ENCODE data around the gene TFIP11.

Gene TFIP11
- 91.2 to 149 reads per million in 2 donors for total RNA-seq

DNA sequence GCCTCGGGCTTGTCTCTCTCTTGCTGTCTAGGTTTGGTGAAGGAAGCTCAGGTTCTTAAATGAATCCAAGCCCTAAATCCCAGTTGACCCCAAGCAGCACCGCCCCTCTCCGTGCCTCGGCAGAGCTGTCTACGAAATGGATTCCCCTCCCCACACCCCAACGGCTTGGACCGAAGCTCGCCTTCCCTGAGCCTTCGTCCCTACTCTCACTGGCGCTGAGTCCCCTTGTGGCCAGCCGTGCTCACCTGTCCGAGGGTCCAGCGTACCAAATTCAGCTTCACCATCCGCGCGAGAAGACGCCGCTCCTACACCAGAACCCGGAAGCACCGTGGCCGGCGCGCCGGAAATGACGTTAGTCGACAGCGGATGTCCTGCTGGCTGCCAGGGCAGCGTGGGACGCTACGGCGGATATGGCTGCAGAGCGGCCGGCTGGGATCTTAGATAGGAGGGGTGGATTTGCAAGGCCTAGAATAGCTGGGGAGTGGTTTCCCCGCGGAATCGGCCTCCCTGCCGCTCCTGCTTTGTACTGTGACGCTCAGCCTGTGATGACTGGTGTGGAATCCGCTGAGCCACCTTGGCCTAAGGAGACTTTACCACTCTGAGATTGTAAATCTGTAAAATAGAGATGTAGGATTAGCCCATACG, at the start of gene TFIP11:
Gene TFIP11, minus strand, starts transcription at position 325 of the 645 bp plus-strand sequence. CDS start 2,201 bp downstream, outside the sequence.
- peak; percentile 76 to 93 (median 86) for DNase-seq

DNA sequence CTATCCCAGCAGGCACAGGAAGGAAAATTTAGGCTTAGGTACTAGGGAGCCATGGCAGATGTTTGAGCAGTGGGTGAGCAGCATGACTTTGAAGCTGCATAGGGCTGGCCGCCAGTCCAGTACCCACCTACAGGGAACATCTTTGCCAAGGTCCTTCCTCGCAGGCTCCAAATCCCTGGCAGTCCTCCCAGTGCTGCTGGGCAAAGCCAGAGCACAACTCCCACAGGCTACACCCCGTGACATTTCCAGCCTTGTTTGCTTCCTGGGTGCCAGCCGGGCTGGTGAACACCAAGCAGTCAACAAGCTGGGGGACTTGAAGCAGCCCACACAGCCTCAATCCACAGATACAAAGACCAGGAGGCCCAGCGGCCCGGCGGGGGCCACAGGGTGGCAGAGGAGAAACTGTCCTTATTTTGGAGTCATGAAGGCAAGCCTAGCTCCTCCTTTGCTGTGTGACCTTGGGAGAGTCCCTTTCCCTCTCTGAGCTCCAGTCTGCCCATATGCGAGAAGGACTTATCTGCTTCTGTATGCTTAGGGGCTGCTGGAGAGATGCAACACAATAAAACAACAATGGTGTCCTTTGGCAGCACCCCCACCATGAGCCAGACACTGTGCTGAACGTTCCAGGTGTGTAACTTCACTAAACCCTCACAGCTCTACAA, 49.6 kb upstream of the TFIP11 start:
- DNase-seq: no peak

DNA sequence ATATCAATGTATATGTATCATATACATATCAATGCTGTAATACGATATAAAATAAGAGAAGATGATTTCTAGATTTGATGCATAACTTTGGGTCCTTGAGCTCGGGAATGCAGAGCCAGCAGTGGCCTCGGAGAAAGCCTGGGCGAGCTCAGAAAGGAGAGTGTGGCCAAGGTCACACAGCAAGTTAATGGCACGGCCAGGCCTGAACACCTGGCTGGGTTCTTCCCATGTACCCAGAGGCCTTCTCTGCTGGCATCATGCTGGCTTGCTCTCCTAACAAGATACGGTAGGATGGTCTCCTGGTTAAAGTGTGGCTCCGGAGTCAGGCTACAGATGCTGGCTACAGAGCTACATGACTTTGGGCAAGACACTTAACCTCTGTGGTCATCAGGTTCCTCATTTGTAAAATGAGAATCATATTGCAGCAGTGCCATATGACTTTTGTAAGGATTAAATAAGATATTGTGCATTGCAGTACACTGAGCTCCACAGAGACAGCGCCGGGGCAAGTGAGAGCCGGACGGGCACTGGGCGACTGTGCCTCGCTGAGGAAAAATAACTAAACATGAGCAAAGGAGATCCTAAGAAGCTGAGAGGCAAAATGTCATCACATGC, 47.8 kb upstream of the TFIP11 start:
- DNase-seq: no peak

DNA sequence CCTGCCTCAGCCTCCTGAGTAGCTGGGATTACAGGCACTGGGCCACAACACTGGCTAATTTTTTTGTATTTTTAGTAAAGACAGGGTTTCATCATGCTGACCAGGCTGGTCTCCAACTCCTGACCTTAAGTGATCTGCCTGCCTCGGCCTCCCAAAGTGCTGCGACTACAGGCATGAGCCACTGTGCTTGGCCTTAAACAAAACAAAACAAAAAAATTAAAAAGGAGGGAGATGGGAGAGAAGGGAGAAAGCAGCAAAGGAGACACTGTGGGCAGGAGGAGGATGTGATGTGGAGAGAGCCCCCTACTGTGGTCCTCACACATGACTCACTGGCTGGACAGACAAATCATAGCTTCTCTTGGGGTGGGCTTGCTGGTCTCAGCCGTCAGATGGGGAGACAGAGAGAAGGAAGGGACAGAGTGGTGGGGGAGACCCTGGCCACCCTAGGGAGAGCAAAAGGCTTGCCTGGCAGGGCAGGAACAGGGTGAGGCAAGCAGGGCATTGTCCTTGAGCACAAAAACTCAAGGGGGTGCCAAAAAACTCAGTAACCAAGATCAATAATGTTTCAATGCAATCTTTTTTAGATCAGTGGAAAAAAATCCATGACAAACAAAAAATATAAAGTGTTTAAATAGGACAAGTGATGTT, 46.1 kb upstream of the TFIP11 start:
- no peak for DNase-seq

DNA sequence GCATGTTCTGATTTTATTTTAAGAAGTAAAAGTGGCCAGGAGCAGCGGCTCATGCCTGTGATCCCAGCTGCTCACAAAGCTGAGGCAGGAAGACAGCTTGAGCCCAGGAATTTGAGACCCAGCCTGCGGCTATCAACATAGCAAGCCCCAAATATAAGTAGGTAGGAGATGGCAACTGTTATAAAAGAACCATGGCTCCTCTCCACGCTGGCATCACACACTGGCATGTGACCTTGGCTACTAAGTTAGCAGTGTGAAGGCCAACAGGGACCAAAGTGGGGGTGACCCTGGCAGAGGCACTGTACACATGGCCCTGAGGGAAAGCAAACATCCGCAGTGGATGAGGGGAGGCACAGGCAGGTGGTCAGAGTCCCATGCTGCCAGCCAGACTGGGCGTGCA, 44.6 kb upstream of the TFIP11 start:
- DNase-seq: no peak

DNA sequence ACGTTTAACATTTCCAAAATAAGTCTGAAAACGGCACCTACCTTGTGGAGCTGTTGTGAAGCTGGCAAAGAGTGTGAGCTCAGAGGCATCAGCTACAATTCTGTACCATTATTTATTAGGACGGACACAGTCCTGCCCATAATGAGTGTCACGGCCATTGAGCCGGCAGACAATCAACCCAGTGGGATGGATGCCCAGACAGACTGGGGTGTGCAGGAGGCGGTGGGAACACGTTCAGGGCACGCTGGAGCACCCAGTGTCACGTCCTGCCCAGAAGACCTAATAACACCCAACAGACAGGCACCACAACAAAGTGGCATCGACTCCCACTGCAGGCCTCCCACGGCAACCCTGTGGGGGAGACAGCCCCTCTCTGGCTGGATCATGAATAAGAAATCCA, 43.2 kb upstream of the TFIP11 start:
- DNase-seq: no peak

DNA sequence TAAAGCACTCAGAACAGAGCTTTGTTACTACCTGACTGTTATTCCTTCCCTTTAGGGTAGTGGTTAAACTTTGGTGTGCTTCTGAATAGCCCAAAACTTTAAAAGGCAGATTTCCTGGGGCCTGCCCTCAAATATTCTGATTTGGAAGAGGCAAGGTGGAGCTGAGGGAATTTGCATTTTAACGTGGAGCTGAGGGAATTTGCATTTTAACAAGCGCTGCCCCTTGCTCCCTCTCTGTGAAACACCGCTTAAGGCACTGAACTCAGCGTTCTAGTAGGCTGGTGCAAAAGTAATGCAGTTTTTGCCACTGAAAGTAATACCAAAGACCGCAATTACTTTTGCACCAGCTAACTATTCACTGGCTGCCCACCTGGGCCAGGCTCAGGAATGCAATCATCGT, 42.7 kb upstream of the TFIP11 start:
- no peak for DNase-seq

DNA sequence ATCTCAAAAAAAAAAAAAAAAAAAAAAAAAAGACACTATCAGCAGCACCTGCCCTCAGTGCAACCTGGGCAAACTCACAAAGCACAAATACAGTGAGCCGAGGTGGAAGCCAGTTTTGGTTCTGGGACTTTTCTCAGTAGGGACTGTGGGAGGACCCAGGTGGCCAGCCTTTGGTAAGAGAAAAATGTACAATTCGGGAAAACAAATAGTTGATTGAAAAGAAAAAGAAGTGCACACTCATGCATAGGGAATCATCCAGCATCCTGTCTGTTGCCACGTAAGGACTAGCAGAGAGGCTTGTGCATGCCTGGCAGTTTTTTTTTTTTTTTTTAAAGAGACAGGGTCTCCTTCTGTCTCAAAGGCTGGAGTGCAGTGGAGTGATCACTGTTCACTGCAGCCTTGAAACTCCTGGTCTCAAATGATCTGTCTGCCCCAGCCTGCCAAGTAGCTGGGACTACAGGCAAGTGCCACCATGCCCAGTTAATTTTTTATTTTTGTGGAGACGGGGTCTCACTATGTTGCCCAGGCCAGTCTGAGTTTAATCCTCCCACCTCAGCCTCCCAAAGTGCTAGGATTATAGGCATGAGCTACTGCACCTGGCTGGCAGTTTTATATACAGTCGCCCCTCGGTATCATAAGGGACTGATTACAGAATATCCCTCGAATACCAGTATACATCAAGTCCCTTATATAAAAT, 40.9 kb upstream of the TFIP11 start:
- no peak for DNase-seq

DNA sequence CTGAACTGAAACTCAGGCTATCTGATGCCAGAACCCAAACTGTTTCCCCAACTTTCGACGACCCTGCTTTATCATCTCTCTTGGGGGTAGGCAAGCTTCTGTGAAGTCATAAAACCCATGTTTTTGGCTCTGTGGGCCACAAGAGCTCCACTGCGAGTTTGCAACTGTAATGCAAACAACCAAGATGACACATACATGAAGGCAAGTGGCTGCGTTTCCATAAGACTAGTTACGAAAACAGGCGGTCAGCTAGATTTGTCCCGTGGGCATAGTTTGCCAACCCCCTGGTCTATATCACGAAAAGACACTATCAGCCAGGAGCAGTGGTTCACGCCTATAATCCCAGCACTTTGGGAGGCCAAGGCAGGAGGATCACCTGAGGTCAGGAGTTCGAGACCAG, 40.2 kb upstream of the TFIP11 start:
- DNase-seq: no peak

DNA sequence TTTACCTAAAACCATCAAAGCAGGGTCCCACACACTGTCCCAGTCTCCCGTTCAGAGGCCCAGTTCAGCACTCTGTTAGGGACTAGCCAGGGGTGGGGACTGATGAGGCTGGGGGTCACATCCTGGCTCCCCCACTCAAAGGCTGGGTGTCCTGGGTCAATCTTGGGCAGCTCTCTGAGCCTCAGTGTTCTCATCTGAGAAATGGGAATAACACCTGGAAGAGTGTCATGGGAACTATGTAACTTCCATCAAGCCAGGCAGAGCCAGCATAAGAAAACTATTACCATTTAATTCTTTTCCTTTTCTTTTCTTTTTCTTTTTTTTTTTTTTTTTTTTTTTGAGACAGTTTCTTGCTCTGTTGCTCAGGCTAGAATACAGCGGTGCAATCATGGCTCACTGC, 39.3 kb upstream of the TFIP11 start:
- no peak for DNase-seq

DNA sequence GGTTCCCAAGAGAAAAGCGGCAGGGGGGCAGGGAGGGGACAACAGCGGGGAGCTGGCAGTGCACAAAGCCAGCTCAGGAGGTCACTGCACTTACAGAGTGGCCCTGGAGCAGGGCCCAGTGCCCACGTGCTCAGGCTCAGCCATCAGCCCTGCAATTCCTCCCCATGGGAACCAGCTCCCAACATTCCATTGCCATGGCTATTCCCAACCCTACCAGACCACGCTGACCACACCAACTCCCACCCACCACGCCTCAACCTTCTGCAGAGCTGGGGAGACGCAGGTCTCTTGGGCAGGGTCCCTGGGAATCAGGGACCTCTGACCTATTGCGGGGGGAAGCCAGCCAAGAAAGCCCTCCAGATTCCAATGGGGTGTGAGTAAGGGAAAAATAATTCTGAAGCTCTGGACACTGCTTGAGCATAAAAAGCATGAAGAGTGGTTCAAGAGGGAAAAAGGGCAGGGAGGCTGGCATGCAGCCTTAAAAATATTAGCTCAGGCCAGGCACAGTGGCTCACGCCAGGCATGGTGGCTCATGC, 38.3 kb upstream of the TFIP11 start:
- no peak for DNase-seq

DNA sequence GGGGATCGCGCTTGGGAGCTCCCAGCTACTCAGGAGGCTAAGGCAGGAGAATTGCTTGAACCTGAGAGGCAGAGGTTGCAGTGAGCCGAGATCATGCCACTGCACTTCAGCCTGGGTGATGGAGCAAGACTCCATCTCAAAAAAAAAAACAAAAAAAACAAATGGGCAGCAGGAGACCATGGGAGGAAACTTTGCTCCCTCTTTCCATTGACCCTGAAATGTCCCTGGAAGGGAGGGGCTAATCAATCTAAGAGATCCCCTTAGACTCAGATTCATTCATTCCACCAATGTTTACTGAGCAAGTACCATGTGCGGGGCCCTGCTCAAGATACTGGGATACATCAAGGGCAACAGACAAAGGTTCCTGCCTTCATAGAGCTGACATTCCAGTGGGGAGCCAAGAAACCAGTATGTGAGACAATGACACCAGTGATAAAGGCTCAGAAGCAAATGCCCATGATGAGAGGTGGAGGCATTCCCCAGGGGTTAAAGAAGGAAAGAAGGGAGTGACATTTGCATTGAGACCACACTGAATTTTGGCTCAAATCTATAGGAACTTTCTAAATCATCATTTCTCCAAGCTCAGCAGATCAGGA, 37.7 kb upstream of the TFIP11 start:
- no peak for DNase-seq

DNA sequence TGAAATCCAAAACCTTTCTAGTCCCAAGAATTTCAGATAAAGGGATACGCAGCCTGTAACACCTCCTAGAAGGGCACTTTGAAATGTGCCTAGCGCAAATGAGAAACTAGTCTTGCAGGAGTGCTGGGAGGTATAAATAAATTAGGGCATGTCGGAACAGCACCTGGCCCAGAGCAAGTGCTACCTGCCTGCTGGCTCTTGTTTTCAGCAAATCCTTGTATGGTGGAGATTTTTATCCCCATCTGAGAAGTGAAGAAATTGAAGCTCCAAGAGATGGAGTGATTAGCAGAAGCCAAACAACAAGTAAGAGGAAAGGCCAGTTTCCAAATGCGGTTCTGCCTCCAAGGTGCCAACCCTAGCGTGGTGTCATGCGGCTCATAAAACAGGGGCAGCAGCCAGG, 36.7 kb upstream of the TFIP11 start:
- DNase-seq: no peak

DNA sequence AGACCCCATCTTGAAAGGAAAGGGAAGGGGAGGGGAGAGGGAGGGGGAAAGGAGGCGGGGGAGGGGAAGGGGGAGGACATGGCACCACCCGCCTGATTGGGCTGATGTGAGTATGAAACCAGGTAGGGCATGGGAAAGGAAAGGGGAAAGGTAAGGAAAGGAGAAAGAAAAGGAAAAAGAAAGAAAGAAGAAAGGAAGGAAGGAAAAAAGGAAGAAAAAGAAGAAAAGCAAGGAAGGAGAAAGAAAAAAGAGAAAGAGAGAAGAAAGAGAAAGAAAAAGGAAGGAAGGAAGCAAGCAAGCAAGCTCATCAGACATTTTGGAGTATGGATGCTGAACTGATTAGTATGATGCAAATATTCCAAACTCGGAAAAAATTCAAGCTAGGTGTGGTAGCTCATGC, 36.0 kb upstream of the TFIP11 start:
- DNase-seq: no peak

DNA sequence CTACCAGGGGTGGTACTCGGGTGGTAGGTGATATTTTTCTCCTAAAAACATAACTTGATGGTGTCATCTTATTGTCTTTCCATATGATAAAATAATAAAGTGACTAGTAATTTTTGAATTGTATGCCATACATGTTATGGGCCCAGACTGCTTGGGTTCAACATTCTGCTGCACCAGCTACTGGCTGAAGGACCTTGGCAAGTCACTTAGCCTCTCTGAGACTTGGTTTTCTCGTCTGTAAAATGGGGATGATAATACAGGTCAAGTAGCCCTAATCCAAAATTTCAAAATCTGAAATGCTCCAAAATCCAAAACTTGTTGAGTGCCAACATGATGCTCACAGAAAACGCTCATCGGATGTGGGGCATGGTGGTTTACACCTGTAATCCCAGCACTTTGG, 35.6 kb upstream of the TFIP11 start:
- DNase-seq: no peak

DNA sequence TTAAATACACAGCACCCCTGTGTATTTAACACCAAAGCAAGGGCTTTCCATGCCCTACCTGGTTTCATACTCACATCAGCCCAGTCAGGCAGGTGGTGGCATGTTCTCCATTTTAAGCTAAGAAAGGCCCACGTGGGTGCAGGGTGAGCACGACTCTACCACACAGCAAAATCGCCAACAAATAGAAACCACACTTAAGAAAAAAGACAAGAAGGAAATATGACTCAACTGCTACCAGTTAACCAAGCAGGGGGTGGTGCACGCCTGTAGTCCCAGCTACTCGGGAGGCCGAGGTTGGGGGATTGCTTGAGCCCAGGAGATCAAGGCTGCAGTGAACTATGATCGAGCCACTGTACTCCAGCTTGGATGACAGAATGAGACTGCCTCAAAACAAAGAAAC, 35.2 kb upstream of the TFIP11 start:
- DNase-seq: peak in 2 of 5 experiments; percentile 6 to 49

DNA sequence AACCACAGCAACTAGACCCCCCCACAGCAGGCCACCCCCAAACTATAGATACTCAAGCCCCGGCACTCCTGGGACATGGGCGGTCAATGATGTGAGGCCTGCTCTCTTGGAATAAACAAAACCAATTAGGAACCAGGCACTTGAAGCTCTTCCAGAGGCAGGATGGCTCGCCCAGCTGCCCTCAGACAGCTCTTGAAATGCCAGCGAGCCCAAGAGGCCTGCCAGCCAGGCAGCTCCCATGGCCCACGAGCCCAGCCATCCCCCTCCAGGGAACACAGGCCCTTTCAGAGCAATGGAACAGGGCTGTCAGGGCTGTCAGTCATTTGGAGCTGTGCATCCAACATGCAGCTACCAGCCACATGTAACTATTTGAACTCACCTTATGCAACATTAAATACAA, 34.0 kb upstream of the TFIP11 start:
- DNase-seq: no peak

DNA sequence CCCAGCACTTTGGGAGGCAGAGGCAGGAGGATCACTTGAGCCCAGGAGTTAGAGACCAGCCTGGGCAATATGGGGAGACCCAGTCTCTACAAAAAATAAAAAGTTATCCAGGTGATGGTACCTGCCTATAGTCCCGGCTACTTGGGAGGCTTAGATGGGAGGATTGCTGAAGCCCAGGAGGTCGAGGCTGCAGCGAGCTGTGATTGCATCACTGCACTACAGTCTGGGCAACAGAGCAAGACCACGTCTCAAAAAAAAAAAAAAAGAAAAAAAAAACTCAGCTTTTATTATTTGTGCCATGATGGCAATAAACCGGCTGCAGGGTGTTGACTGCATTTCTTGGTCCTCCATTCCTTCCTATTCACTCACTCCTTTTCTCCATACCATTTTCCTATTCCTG, 33.6 kb upstream of the TFIP11 start:
- DNase-seq: no peak

DNA sequence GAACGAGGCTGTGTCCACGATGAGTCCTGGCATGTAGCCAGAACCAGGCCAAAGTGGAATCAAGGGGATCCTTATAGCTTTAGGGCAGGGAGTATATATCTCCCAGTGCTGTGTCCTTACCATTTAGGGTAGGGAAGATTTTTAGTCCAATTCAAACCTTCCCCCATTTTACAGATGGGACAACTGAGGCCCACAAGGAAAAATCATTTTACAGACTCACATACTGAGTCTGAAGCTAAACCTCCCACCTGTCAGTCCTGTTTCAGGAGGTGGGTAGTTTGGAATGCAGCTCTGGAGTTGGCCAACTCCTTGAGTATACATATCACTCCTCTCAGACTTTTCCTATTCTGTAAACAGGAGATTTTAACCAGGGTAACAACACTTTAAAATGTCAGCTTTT, 33.1 kb upstream of the TFIP11 start:
- no peak for DNase-seq

DNA sequence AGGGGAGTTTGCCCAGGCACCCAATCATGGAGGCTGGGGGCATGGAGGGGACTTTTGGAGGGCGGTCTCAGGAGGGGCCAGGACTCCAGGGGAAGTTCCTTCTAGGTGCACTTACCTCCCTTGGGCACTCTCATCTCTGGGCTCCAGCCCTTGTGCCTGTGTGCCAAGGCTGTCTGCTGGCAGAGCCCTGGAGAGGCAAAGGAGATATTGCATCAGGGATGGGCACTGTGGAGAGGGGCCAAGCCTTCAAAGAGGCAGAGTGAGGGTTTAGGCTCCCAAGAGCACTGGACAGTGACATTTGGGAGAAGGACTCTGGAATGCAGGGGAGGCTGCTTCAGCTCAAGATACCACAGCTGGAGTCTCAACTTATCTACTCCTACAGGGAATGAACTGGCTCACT, 32.2 kb upstream of the TFIP11 start:
- DNase-seq: no peak

DNA sequence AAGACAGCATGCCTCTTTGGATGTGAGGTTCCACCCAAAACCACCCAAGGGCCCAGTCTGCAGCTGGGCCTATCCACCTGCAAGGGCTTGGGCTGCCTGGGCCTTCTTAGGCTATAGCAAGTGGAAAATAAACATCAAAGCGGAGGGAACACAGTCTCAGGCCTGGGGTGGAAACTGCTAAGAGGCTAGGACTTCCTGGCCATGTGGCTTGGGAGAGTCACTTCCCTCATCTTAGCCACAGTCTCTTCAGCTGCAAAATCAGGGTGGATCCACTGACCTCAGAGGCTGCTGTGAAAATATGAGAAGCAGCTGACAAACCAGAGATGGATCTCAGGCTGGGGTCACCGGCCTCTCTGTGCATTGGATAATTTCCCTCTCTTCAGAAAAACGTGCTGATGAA, 30.6 kb upstream of the TFIP11 start:
- DNase-seq: peak in 1 of 5 experiments; percentile 7

DNA sequence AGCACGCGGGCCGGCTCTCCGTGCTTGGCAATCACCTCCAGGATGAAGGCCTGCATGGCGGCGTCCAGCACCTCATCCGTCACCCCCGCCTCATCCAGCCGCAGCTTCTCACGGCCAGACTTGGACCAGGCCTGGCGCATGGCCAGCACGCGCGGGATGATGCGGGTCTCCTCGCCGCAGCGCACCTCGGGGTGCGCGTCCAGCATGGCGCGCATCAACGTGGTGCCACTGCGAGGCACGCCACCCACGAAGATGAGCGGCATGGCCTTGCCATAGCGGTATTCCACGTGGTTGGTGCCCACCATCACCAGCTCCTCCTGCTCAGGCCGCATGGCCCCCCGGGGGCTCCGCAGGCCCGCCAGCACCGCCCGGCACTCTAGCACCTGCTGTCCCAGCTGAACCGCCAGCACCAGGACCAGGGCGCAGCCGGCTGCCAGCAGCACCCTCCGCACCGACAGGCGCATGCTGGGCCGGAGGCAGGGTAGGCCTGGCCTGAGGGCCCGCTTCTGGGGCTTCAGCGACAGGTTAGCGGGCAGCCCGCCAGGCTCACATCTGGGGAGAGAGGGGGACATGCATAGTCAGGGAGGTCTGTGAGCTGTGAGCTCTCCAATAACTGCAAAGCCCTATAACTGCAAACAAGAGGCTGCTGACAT, 29.0 kb upstream of the TFIP11 start:
- DNase-seq: no peak
